ENCODE results near the gene GALNT17. TPM values are rescaled to one million over a fixed set of nuclear protein-coding genes. Genes with fewer than 3 reads are reported as not detected.

The GALNT17 gene
- total RNA-seq, 4 donors from 2014 or later = 0.63 to 7.5 (median 3.1) TPM

DNA sequence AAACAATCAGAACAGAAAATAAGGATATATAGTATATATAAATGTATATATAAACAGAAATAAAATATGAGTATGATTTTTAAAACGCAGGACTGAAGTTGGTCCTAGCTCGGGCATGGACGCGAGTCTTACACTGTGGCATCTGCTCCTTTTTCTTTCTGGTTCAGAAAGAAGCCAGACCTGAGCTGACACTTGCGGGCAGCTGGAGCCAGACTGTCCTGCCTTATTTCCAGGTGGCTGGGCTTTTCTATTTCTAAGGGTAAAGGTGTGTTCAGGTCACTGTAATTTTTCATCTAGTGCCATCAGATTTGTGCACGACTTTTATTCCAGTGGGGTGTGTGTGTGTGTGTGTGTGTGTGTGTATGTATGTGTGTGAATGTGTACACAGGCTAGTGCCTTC lies 166.4 kb downstream of the GALNT17 start:
- intact Hi-C loops (cut with DNase I; ENCODE audit: low total_unique reads) = no loop called here
- no peak overlapping the region for H3K4me3 ChIP-seq (ENCODE audit: low read depth, poor library complexity, severe bottlenecking)
- TF ChIP-seq, protein P1, sequence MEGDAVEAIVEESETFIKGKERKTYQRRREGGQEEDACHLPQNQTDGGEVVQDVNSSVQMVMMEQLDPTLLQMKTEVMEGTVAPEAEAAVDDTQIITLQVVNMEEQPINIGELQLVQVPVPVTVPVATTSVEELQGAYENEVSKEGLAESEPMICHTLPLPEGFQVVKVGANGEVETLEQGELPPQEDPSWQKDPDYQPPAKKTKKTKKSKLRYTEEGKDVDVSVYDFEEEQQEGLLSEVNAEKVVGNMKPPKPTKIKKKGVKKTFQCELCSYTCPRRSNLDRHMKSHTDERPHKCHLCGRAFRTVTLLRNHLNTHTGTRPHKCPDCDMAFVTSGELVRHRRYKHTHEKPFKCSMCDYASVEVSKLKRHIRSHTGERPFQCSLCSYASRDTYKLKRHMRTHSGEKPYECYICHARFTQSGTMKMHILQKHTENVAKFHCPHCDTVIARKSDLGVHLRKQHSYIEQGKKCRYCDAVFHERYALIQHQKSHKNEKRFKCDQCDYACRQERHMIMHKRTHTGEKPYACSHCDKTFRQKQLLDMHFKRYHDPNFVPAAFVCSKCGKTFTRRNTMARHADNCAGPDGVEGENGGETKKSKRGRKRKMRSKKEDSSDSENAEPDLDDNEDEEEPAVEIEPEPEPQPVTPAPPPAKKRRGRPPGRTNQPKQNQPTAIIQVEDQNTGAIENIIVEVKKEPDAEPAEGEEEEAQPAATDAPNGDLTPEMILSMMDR (IDR thresholded peaks at IDR 0.05) = no peak
- no peak for TF ChIP-seq POLR2A (IDR thresholded peaks at IDR 0.05)
- 88 to 89% methylated on average over 6 of the region's 6 CpGs for WGBS, 2 donors
- no peak for DNase-seq (ENCODE audit: low spot score in 2 of 2)

DNA sequence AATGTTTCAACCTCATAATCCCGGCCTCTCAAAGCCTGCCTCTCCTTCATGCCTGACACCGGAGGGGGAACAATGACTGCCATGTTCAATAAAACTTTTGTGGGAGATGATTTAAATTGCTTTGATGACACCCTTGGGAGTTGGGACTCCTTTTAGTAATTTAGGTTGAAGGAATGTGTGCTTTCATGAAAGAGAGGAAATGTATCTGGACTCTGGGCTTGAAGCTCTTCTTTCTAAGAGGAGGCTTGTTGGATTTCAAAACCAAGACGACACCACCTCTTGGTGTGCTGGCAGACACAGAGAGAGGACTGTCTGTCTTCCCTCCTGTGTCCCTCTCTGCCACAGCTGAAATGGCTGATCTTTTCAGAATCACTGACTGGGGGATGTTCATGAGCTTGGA lies 168.1 kb downstream of the GALNT17 start:
- no peak for DNase-seq (ENCODE audit: low spot score in 2 of 2)
- intact Hi-C loops (cut with DNase I; ENCODE audit: low total_unique reads) = no loop called here
- 34 to 48% methylated on average over 3 of the region's 3 CpGs for WGBS, 2 donors
- TF ChIP-seq, protein P1 (IDR thresholded peaks at IDR 0.05) = no peak
- TF ChIP-seq POLR2A (IDR thresholded peaks at IDR 0.05) = no peak
- no peak overlapping the region for H3K4me3 ChIP-seq (ENCODE audit: low read depth, poor library complexity, severe bottlenecking)

DNA sequence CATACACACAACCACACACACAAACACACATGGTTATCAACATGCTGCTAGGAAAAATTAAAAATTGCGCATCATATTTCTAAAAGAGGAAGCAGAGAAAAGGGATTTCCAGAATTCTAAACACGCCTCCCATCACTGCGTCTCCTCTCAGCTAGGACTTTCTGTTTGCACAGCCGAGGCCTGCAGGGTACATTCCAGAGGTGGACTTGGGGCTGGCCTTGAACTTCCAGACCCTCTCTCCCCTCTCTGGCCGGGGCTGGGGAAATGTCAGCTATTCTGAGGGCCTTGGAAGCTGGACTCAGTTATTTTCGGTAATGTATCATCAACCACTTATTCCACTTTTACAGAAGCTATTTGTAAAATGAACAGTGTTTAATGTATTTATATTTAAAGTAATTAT lies 168.7 kb downstream of the GALNT17 start:
- H3K4me3 ChIP-seq (ENCODE audit: low read depth, poor library complexity, severe bottlenecking) = no peak overlapping the region
- intact Hi-C loops (cut with DNase I; ENCODE audit: low total_unique reads) = no loop called here
- no peak for TF ChIP-seq POLR2A (IDR thresholded peaks at IDR 0.05)
- TF ChIP-seq, protein P1 (IDR thresholded peaks at IDR 0.05) = no peak
- DNase-seq (ENCODE audit: low spot score in 2 of 2) = no peak
- whole genome bisulfite sequencing, 2 donors = 71 to 75% methylated on average over 6 of the region's 6 CpGs

DNA sequence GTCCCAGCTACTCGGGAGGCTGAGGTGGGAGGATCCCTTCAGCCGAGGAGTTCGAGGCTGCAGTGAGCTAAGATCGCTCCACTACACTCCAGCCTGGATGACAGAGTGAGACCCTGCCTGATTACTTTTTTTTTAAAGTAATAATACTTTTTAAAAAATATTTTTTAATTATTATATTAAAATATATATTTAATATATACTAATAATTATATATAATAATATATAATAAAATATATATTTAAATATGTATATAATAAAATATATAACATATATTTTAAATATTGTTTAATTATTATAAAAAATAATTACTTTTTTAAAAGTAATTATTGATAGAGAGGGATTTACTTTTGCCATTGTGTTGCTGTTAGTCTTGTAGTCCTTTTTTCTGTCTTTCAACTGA lies 169.2 kb downstream of the GALNT17 start:
- WGBS, 2 donors = 92% methylated on average over 4 of the region's 4 CpGs

DNA sequence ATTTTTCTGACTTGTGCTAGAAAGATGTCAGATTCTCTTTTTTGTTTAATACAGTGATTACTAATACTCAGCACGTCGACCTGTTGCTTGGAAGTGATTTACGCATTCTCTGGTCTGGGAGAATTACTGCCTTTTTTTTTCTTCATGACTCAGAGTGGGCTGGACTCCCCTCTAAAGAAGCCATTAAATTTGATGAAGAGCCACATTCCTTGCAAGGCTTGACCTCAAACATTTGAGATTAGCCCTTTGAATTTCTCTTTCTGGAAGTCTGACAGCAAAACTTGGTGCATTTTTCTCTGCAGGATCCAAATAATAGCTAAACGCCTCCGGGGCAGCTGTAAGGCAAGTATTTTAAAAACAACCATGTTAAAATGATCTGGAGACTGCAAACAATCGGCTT lies 171.6 kb downstream of the GALNT17 start:
- TF ChIP-seq, protein P1 (IDR thresholded peaks at IDR 0.05) = no peak
- TF ChIP-seq POLR2A (IDR thresholded peaks at IDR 0.05) = no peak
- DNase-seq (ENCODE audit: low spot score in 2 of 2) = no peak
- no peak overlapping the region for H3K4me3 ChIP-seq (ENCODE audit: low read depth, poor library complexity, severe bottlenecking)
- intact Hi-C loops (cut with DNase I; ENCODE audit: low total_unique reads) = no loop called here
- WGBS, 2 donors = 15 to 18% methylated on average over 6 of the region's 6 CpGs

More for the DNA sequence above, 169.2 kb downstream of the GALNT17 start:
- intact Hi-C loops (cut with DNase I; ENCODE audit: low total_unique reads) = no loop called here
- no peak for TF ChIP-seq POLR2A (IDR thresholded peaks at IDR 0.05)
- TF ChIP-seq, protein P1 (IDR thresholded peaks at IDR 0.05) = no peak
- H3K4me3 ChIP-seq (ENCODE audit: low read depth, poor library complexity, severe bottlenecking) = no peak overlapping the region
- no peak for DNase-seq (ENCODE audit: low spot score in 2 of 2)

DNA sequence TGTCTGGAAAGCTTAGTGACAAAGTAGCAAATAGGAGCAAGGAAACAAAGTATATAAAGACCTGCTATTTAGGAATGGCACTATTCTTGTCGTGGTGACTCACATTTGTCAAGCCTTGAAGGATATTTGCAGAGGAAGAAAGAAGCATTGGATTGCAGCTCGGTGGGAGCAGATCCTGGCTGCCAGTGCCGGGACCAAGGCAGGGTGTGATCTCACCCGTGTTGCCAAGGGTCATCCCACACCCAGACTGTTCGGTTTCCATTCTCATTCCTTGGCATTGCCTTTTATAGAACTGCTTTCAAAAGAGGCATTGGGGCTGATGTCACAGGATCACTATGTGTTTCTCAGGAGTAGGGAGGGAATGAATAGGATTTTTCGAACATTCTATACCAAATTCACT lies 176.2 kb downstream of the GALNT17 start:
- TF ChIP-seq, protein P1 (IDR thresholded peaks at IDR 0.05) = no peak
- TF ChIP-seq POLR2A (IDR thresholded peaks at IDR 0.05) = no peak
- intact Hi-C loops (cut with DNase I; ENCODE audit: low total_unique reads) = no loop called here
- DNase-seq (ENCODE audit: low spot score in 2 of 2) = no peak
- H3K4me3 ChIP-seq (ENCODE audit: low read depth, poor library complexity, severe bottlenecking) = no peak overlapping the region
- WGBS, 2 donors = 18 to 25% methylated on average over 6 of the region's 6 CpGs
